Esophagus muscularis mucosa (tissue), 4 donors: Measurements from ENCODE around the gene MEPE. TPM values are rescaled to one million over a fixed set of nuclear protein-coding genes. Genes with fewer than 3 reads are reported as not detected.

ENCODE experiments used
- DNase-seq: peaks from one replicate; pipeline ENCODE4 v3.0.0-alpha.2; 2017; ENCODE audit errors: extremely low spot score
- H3K27ac ChIP-seq, 4 donors: fragments of 200-600 bp; sonication (generic); replicated peaks in 1 of 4; 1 replicate in 3 of 4; 2 replicates in 1 of 4; pipeline ENCODE4 v1.5.1; 2016 to 2019; ENCODE audit warnings: mild to moderate bottlenecking in 1 of 4
- H3K27me3 ChIP-seq, 4 donors: fragments of 200-600 bp; sonication (generic); one replicate each; pipeline versions ENCODE4 v1.5.1 to v1.6.0; 2016 to 2019
- H3K36me3 ChIP-seq, 4 donors: fragments of 200-600 bp; sonication (generic); one replicate each; pipeline ENCODE4 v1.5.1; 2016 to 2019
- H3K4me1 ChIP-seq, 4 donors: fragments of 200-600 bp; sonication (generic); one replicate each; pipeline ENCODE4 v1.5.1; 2016 to 2019
- H3K4me3 ChIP-seq, 4 donors: fragments of 200-600 bp; sonication (generic); 1 replicate in 2 of 4; 2 replicates in 2 of 4; pipeline ENCODE4 v1.5.1; 2016 to 2019; ENCODE audit warnings: mild to moderate bottlenecking in 4 of 4, moderate library complexity in 1 of 4
- H3K9me3 ChIP-seq, 4 donors: fragments of 200-600 bp; sonication (generic); 1 replicate in 3 of 4; 2 replicates in 1 of 4; pipeline ENCODE4 v1.5.1; 2016 to 2019
- POLR2A ChIP-seq: fragments of 450-650 bp; IDR thresholded peaks from one replicate; pipeline ENCODE4 v1.6.1; 2017; ENCODE audit warnings: antibody characterized with exemption, moderate library complexity, mild to moderate bottlenecking, low read depth
- POLR2AphosphoS5 ChIP-seq, 2 donors: sonication (generic); formaldehyde crosslinking; IDR thresholded peaks; one replicate each; pipeline ENCODE4 v1.6.1; 2017; ENCODE audit warnings: antibody characterized with exemption in 2 of 2
- WGBS: methylation state at CpG from one replicate; pipeline ENCODE4 v1.1.5; 2018; 5-methylcytosine and 5-hydroxymethylcytosine counted together
- intact Hi-C: fragments of 100-400 bp; cut with DNase I; formaldehyde crosslinking; loops from one replicate; pipeline ENCODE4 v1.15.1; 2023
- total RNA-seq, 4 donors: library from RNA; depleted of rRNA; stranded (reverse); fragments of >200 nt; gene quantifications; one replicate each; pipeline versions ENCODE4 v1.1.0 to v1.2.1, GENCODE V29; 2016

MEPE gene
- total RNA-seq, 4 donors from 2014 or later = not detected

DNA sequence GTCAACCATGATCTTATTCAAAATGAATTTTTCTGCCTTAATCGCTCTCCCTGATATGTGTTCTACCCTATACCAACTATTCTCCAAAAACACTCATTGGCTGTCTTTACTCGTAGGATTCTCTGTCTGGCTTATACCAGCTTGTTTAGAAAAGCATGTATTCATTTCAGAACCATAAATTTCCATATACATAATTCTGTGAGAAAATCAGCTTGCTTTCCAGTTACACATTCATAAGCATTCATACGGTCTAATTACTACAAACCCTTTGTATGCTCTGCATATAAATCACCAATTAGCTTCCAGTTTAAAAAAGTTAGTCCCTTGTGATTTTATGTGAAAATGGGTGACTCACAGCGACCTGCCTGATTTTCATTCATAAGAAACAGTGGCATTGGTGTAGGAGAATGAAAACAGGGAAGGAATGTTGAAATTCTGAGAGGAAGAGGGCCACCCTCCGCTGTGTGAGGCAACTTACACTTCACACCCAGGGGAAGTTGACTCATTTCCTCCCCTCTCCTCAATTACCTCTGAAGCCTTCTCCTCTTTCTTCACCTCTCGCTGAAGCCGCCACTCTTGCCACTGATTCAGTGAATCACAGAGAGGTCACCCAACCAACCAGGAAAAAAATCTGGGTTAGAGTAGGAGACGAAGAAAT is 63.3 kb downstream of the MEPE start:
- Histone ChIP-seq H3K4me1 (no peaks in the 10 kb centered on the region), H3K27ac (no peak overlapping the region), H3K9me3 (no peaks in the 10 kb centered on the region), H3K4me3 (no peak overlapping the region), H3K36me3 (no peaks in the 10 kb centered on the region), H3K27me3 (no peaks in the 10 kb centered on the region)
- no peak for DNase-seq
- intact Hi-C loops = no loop called here
- no peak for TF ChIP-seq POLR2A
- peak in 1 of 2 donors; percentile 28 for TF ChIP-seq POLR2AphosphoS5 (IDR thresholded peaks at IDR 0.05)
- 61% methylated on average over 8 of the region's 8 CpGs for WGBS

Other genes starting within 250 kb of the MEPE start
- not detected for gene DSPP, start 224.4 kb upstream of the MEPE start, total RNA-seq
- gene DMP1, start 182.7 kb upstream of the MEPE start, total RNA-seq = not detected
- not detected for gene IBSP, start 33.4 kb upstream of the MEPE start, total RNA-seq
- gene SPP1, start 142.7 kb downstream of the MEPE start, total RNA-seq = 10 to 100 TPM in 3 of 4 donors, 1 to 10 TPM in 1; 2.5 to 45.4 (median 15.0) TPM
- 100 to 1,000 TPM in 2 of 4 donors, 10 to 100 TPM in 2; 79.1 to 128 (median 92.5) TPM for gene PKD2, start 174.7 kb downstream of the MEPE start, total RNA-seq